Gastrocnemius medialis (tissue), 4 donors: Measurements from ENCODE around the gene KAT8.

Experiments used
- CTCF ChIP-seq, 5 experiments: fragments of 450-650 bp in 3 of 5; fragments of 200-600 bp in 2 of 5; sonication (generic) in 2 of 5; IDR thresholded peaks in 4 of 5; conservative IDR thresholded peaks in 1 of 5; 1 replicate in 4 of 5; 2 replicates in 1 of 5; pipeline ENCODE4 v1.5.1; 2016 to 2019; ENCODE audit warnings: antibody characterized with exemption in 5 of 5, mild to moderate bottlenecking in 3 of 5, moderate library complexity in 3 of 5
- POLR2A ChIP-seq, 2 donors: fragments of 450-650 bp; IDR thresholded peaks; one replicate each; pipeline ENCODE4 v1.6.1; 2017; ENCODE audit warnings: antibody characterized with exemption in 2 of 2, mild to moderate bottlenecking in 2 of 2, moderate library complexity in 2 of 2

GRCh38 chr16:31092330-31092729 lies 25.1 kb upstream of the KAT8 start:
- TF ChIP-seq CTCF (IDR thresholded peaks at IDR 0.05 in 4 of 5, conservative IDR thresholded peaks at IDR 0.05 in 1 of 5) (no peak), POLR2A (IDR thresholded peaks at IDR 0.05) (no peak)
